Cardiac muscle cell (in vitro differentiated cells and primary cell): ENCODE data around the gene CPNE2. TPM values are rescaled to one million over a fixed set of nuclear protein-coding genes. Genes with fewer than 3 reads are reported as not detected.

ENCODE experiments used
- DNase-seq, 2 donors: peaks; one replicate each; pipeline versions ENCODE4 v3.0.0 to v3.0.0-alpha.2; 2010 to 2017; ENCODE audit warnings: low read depth in 1 of 2, low spot score in 1 of 2
- H3K27ac ChIP-seq: fragments of 200-600 bp; sonication (generic); 2 replicates; pipeline ENCODE4 v1.5.1; 2016
- H3K27me3 ChIP-seq: fragments of 200-600 bp; sonication (generic); 2 replicates; pipeline ENCODE4 v1.6.0; 2016; ENCODE audit warnings: control low read depth
- H3K36me3 ChIP-seq: fragments of 200-600 bp; sonication (generic); 2 replicates; pipeline ENCODE4 v1.5.1; 2016; ENCODE audit warnings: control low read depth
- H3K4me1 ChIP-seq: fragments of 200-600 bp; sonication (generic); 2 replicates; pipeline ENCODE4 v1.8.1; 2017; ENCODE audit warnings: low read depth, mild to moderate bottlenecking, mixed run types
- H3K4me3 ChIP-seq: fragments of 200-600 bp; sonication (generic); 2 replicates; pipeline ENCODE4 v1.5.1; 2016; ENCODE audit warnings: mild to moderate bottlenecking
- H3K9me3 ChIP-seq: fragments of 200-600 bp; sonication (generic); 2 replicates; pipeline ENCODE4 v1.5.1; 2017; ENCODE audit warnings: low read depth, mild to moderate bottlenecking, control low read depth
- CTCF ChIP-seq: IDR thresholded peaks from 2 replicates; pipeline ENCODE4 v1.5.1; 2012; ENCODE audit warnings: low read depth, mild to moderate bottlenecking, low read length
- polyA plus RNA-seq: library from polyadenylated mRNA; unstranded; fragments of >200 nt; fragmentation: Nextera tagmentation; extraction: Ambion mirVana; gene quantifications from 2 replicates; pipeline ENCODE4 v1.2.1, GENCODE V29; 2016
- total RNA-seq: library from RNA; depleted of rRNA; stranded (reverse); fragments of >200 nt; gene quantifications from 2 replicates; pipeline ENCODE4 v1.2.3, GENCODE V29; 2016

CPNE2 gene
- total and polyA plus RNA-seq, 2 experiments from 2014 or later = 25.5 to 43.0 TPM

GRCh38 chr16:57137043-57137442 lies 44.7 kb downstream of the CPNE2 start:
- Histone ChIP-seq H3K36me3 (no peaks in the 10 kb centered on the region), H3K9me3 (no peaks in the 10 kb centered on the region), H3K27me3 (no peaks in the 10 kb centered on the region), H3K4me3 (no peak overlapping the region), H3K4me1 (no peaks in the 10 kb centered on the region), H3K27ac (no peak overlapping the region)
- DNase-seq = no peak
- TF ChIP-seq CTCF = no peak

DNA sequence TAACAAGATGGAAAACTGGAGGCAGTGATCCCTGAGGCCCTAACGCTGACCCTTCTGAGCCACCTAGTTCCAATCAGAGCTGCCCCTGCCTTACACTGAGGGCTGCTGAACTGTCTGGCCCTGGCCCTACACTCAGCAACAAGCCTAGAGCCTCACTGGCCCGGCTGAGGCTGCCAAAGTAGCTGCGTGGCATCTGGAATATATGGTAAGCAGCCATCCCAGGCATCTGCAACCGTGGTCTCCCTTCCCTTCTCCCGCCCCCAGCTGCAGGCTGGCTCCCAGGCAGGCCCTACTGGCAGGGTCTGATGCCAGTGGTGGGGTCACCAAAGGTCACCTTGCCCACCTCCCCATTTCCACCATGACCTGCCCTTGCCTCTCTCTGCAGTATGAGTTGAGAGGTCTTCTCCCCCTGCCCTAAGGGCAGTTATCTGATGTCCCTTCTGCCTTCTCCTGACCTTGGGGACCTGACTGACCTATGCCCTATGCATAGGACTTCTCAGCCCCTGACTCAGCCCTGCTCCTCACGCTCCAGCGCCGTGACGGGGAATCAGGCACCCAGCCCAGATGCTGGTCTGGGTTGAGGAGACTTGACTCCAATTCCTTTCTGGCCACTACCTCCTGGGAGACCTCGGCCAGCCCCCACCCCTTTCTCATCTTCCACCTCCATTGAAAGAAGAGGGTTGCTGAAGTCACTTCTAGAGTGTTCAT lies 45.3 kb downstream of the CPNE2 start:
- no peaks in the 10 kb centered on the region for H3K4me1 ChIP-seq
- no peaks in the 10 kb centered on the region for H3K27me3 ChIP-seq
- no peak overlapping the region for H3K4me3 ChIP-seq
- no peaks in the 10 kb centered on the region for H3K36me3 ChIP-seq
- no peaks in the 10 kb centered on the region for H3K9me3 ChIP-seq
- H3K27ac ChIP-seq = no peak overlapping the region
- DNase-seq = no peak
- no peak for TF ChIP-seq CTCF

DNA sequence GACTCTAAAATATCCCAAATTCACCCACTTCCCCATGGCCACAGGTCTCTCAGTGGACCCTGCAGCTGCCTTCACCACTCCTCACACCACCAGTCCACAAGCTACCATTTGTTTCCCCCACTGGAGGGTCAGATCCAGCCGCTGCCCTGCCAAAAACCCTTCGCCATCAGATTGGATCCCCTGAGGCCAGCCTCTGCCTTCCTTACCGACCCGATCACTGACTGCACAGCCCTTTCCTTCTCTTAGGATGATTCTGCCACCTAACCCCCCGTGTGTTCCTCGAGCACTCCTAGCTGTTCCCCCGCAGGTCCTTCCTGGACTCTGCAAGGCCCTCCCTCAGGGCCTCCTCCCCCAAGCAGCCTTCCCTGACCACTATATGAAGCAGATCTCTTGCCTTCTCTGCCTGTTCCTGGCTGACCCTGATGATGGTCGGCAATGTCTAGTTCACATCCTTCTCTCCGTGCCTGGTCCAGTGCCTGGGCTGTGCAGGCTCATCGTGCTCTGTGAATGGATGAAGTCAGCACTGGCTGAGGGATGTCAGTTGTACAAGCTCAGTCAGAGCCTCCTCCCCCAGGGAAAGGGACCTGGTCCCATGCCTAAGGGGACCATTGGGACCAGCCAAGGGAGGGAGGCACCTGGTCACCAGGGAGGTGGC lies 46.0 kb downstream of the CPNE2 start:
- Histone ChIP-seq H3K4me3 (no peak overlapping the region), H3K36me3 (no peaks in the 10 kb centered on the region), H3K4me1 (no peaks in the 10 kb centered on the region), H3K9me3 (no peaks in the 10 kb centered on the region), H3K27ac (no peak overlapping the region), H3K27me3 (no peaks in the 10 kb centered on the region)
- DNase-seq = no peak
- TF ChIP-seq CTCF = no peak

- Histone ChIP-seq H3K4me1 (no peaks in the 10 kb centered on the region), H3K27me3 (no peaks in the 10 kb centered on the region), H3K9me3 (no peaks in the 10 kb centered on the region), H3K27ac (no peak overlapping the region), H3K4me3 (no peak overlapping the region), H3K36me3 (no peaks in the 10 kb centered on the region)
- DNase-seq = no peak
- TF ChIP-seq CTCF = no peak
Observed at GRCh38 chr16:57140931-57141668, 48.7 kb downstream of the CPNE2 start.

DNA sequence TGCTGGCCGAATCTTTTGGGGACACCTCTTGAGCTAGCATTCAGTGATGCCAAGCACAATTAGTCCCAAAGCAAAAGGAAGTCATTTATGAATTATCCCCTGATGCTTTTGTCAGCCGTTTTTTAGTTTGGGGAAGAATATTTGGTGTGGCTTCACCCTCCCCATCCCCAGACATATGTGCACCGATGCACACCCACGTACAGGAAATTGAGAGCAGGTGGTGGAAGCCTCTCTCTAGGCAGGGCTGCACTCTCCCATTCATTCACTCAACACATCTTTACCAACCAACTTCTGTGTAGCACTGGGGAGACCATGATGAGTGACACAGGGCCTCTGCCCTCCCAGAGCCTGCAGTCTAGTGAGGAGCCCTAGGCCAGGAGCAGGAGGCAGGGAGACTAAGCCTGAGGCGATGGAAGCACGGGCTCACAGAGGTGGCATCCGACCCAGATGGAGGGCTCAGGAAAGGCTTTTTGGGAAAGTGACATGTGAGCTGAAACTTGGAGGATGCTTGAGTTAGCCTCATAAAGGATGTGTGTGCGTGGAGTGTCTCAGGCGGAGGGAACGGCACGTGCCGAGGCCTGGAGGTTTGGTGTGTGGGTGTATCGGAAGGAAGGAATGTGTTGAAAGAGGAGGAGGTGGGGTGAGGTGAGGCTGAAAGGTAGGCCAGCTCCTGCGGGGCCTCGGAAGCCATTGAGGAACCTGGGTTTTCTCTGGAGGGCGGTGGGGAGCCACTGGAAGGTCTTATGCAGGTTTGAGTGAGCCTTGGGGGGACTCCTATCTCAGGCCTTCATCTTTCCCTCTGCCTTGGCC lies 49.6 kb downstream of the CPNE2 start:
- no peak for DNase-seq
- Histone ChIP-seq H3K4me1 (no peaks in the 10 kb centered on the region), H3K4me3 (no peak overlapping the region), H3K27me3 (no peaks in the 10 kb centered on the region), H3K27ac (no peak overlapping the region), H3K9me3 (no peaks in the 10 kb centered on the region), H3K36me3 (no peaks in the 10 kb centered on the region)
- no peak for TF ChIP-seq CTCF
